ENCODE data around the gene MMAB. TPM values are rescaled to one million over a fixed set of nuclear protein-coding genes. Genes with fewer than 3 reads are reported as not detected.

Gene MMAB
- total RNA-seq, 1 experiment from 2014 or later, result 24.3 TPM

DNA sequence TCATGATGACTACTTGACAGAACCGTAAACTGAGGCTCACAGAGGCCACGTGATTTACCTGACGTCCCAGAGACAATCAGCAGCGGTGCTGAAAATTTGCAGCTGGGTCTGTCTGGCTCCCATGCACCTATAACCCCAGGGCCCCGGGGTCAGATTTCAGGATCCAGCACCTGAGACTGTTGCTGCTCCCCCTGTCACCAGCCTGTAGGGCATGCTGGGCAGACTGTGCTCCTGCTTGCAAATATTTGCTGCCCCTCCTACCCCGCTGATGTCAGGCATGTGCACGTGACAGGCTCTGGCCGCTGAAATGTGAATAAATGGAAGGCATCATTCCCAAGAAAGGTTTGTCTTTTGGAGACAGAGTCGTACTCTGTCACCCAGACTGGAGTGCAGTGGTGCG lies 6.0 kb downstream of the MMAB start:
- Histone ChIP-seq H2AK5ac (ENCODE audit: insufficient read length, low read length) (no peak overlapping the region), H3K79me1 (ENCODE audit: insufficient read depth, low read depth, low read length, poor library complexity, severe bottlenecking) (no peaks in the 10 kb centered on the region), H4K91ac (ENCODE audit: insufficient read length, low read depth, low read length) (no peak overlapping the region), H2BK5ac (ENCODE audit: insufficient read length, low read length) (no peak overlapping the region), H3K23ac (ENCODE audit: insufficient read length, low read depth, low read length) (no peak overlapping the region), H3K9me3 (ENCODE audit: control insufficient read depth, low read depth, low read length) (no peaks in the 10 kb centered on the region), H3K18ac (ENCODE audit: insufficient read length, low read depth, low read length) (no peak overlapping the region), H4K8ac (replicated peaks; ENCODE audit: insufficient read length, low read depth, low read length) (no peak overlapping the region), H3K4me2 (ENCODE audit: insufficient read depth, insufficient read length, low read length) (no peak overlapping the region), H2BK15ac (ENCODE audit: low read depth, low read length) (no peak overlapping the region), H3K14ac (ENCODE audit: insufficient read depth, low read length) (no peak overlapping the region), H3K27ac (ENCODE audit: insufficient read length, low read depth, low read length) (no peak overlapping the region), H4K20me1 (ENCODE audit: control insufficient read depth, insufficient read depth, insufficient read length) (no peaks in the 10 kb centered on the region), H3K23me2 (ENCODE audit: insufficient read length, low read depth, low read length, poor library complexity, severe bottlenecking) (no peaks in the 10 kb centered on the region), H3K27me3 (ENCODE audit: insufficient read depth, low read length) (no peaks in the 10 kb centered on the region), H2BK20ac (ENCODE audit: low read depth, low read length, poor library complexity, severe bottlenecking) (no peak overlapping the region), H3K56ac (ENCODE audit: insufficient read length, low read depth, low read length) (no peak overlapping the region), H3K79me2 (ENCODE audit: insufficient read depth, low read length) (no peaks in the 10 kb centered on the region), H2BK120ac (ENCODE audit: low read depth, low read length, poor library complexity, severe bottlenecking) (no peak overlapping the region), H4K5ac (ENCODE audit: insufficient read length, low read depth, low read length) (no peak overlapping the region), H2BK12ac (ENCODE audit: insufficient read length, low read depth, low read length) (no peak overlapping the region), H3K9ac (ENCODE audit: extremely low read depth, insufficient read length, low read length) (no peak overlapping the region), H3K4me1 (ENCODE audit: insufficient read depth, low read length) (no peaks in the 10 kb centered on the region), H3K4ac (ENCODE audit: low read depth, low read length) (no peak overlapping the region), H3T11ph (ENCODE audit: low read length) (no peak overlapping the region), H2AFZ (ENCODE audit: low read length) (no peak overlapping the region)
- no CpG with 5 or more reads among the region's 10 CpGs for WGBS (ENCODE audit: extremely low coverage, insufficient read length, low lambda C conversion rate)
- Mint-ChIP-seq H3K9me3 (no peaks in the 10 kb centered on the region; a peak in 2 of 5 replicates), H3K4me1 (no peaks in the 10 kb centered on the region), H3K4me3 (no peak overlapping the region), H3K27ac (no peak overlapping the region), H3K27me3 (ENCODE audit: low read depth) (no peaks in the 10 kb centered on the region), H3K36me3 (ENCODE audit: insufficient read depth in 1 of 3, low read depth in 3 of 3) (peaks cover 8 to 51% (median 24%) of the 10 kb centered on the region in 3 experiments)
- TF ChIP-seq CTCF (conservative IDR thresholded peaks at IDR 0.05), result no peak
- DNase-seq, result no peak
